Subcutaneous adipose tissue (tissue), 4 donors: ENCODE data around the gene GPR132. TPM values are rescaled to one million over a fixed set of nuclear protein-coding genes. Genes with fewer than 3 reads are reported as not detected.

Experiments
- CTCF ChIP-seq: fragments of 450-650 bp; IDR thresholded peaks from one replicate; pipeline ENCODE4 v1.5.1; 2016; ENCODE audit warnings: low read depth, mild to moderate bottlenecking, control low read depth, antibody characterized with exemption, moderate library complexity
- total RNA-seq, 4 donors: library from RNA; depleted of rRNA; stranded (reverse); fragments of >200 nt; gene quantifications; one replicate each; pipeline ENCODE4 v1.1.0, GENCODE V29; 2016

Gene GPR132
- total RNA-seq, 4 donors from 2014 or later: 1.3 to 5.5 (median 3.3) TPM

GRCh38 chr14:105014631-105015030 lies 50.6 kb downstream of the GPR132 start:
- TF ChIP-seq CTCF: no peak

GRCh38 chr14:105014032-105014431 lies 51.2 kb downstream of the GPR132 start:
- TF ChIP-seq CTCF: no peak

GRCh38 chr14:105013150-105013785 lies 52.0 kb downstream of the GPR132 start:
- no peak for TF ChIP-seq CTCF

GRCh38 chr14:105012171-105012985 lies 52.9 kb downstream of the GPR132 start:
- no peak for TF ChIP-seq CTCF

GRCh38 chr14:105011312-105011990 lies 53.8 kb downstream of the GPR132 start:
- no peak for TF ChIP-seq CTCF

- TF ChIP-seq CTCF: no peak
Observed at GRCh38 chr14:105010891-105011291, 54.3 kb downstream of the GPR132 start.

GRCh38 chr14:105010106-105010505 lies 55.1 kb downstream of the GPR132 start:
- TF ChIP-seq CTCF: no peak
